GDM1 (cell line): ENCODE results near the gene REXO4.
A peak's percentile ranks its signal among the peaks of the same experiment; 100 is the strongest.
"Not testable (repeated sequence)": the region's sequence is repeated elsewhere in the genome, so short reads cannot be mapped to it uniquely, and the experiment has no call there.

Experiments
- DNase-seq: peaks from one replicate; lab custom pipeline; 2025; lab: John Stamatoyannopoulos, UW

REXO4 gene

GRCh38 chr9:133386338-133386737 lies 31.5 kb downstream of the REXO4 start:
- no peak for DNase-seq

GRCh38 chr9:133385452-133385851 lies 32.4 kb downstream of the REXO4 start:
- DNase-seq = no peak

DNA sequence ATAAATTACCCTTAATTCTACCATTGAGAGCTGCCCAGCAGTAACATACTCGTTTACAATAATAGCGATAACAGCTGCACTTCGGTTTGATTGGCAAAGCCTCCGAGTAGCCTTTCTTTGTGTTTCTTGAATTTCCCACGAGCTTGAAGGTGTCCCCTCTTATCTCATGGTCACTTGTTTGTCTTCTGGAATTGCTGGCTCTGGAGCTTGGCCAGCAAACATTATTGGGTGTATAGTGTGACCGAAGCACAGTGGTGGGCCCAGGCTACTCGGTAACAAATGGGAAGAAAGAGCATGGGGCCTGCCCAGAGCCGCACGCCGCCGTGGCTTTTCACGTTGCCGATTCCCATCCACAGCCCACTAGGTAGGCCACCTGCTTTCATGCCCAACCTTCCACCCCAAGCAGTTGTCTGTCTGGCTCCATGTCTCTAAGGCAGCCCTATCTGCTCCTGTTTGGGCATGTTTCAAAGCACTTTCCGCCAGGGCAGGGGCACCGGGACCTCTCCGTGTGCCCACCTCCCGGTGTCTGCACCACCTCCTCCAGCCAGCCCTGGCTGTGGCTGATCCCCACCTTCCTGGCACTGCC lies 33.0 kb downstream of the REXO4 start:
- no peak for DNase-seq

DNA sequence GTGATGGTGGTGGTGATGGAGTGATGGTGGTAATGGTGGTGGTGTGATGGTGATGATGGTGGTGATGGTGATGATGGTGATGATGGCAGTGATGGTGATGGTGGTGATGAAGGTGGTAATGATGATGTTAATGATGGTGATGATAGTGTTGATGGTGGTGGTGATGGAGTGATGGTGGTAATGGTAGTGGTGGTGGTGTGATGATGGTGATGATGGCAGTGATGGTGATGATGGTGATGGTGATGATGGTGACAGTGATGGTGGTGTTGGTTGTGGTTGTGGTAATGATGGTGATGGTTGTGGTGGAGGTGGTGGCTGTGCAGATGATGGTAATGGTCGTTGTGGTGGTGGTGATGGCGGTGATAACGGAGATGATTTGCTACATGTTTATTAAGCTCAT lies 34.4 kb downstream of the REXO4 start:
- no peak for DNase-seq

GRCh38 chr9:133382507-133383141 lies 35.2 kb downstream of the REXO4 start:
- no peak for DNase-seq

DNA sequence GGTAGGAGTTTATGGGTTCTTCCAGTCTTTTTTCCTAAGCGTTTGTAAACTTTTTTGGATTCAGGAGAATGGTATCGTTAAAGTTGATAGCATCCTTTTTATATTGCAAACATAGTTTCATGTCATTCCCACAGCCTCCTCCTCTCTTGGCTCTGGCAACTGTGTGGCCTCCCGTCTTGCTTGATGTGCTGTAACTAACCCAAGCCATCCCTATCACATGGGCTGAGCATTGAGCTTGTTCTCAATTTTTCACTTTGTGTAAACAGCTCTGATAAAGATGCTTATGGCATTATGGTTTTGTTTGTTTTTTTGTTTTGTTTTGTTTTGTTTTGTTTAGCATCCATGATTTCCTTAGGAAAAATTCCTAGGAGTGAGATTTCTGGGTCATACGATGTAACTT lies 37.1 kb downstream of the REXO4 start:
- no peak for DNase-seq

- no peak for DNase-seq
These were observed 38.4 kb downstream of the REXO4 start for GRCh38 chr9:133379153-133380086.

GRCh38 chr9:133378408-133378962 lies 39.3 kb downstream of the REXO4 start:
- DNase-seq = no peak

DNA sequence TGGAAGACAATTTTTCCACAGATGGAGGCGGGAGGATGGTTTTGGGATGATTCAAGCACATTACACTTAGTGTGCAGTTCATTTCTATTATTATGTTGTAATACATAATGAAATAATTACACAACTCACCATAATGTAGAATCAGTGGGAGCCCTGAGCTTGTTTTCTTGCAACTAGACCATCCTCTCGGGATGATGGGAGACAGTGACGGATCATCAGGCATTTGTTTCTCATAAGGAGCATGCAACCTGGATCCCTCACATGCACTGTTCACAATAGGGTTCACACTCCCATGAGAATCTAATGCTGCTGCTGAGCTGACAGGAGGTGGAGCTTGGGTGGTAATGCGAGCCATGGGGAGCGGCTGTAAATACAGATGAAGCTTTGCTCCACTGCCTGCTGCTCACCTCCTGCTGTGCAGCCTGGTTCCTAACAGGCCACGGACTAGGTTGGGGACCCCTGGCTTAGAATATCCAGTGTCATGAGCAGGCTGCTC lies 40.0 kb downstream of the REXO4 start:
- no peak for DNase-seq

DNA sequence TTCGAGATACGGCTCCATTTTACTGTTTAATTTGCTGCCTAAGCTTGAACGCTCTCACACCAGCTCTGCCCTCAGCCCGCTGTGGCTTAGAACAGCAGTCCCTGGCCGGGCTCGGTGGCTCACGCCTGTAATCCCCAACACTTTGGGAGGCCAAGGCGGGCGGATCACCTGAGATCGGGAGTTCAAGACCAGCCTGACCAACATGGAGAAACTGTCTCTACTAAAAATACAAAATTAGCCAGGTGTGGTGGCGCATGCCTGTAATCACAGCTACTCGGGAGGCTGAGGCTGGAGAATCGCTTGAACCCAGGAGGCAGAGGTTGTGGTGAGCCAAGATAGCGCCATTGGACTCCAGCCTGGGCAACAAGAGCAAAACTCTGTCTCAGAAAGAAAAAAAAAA lies 40.5 kb downstream of the REXO4 start:
- DNase-seq = not testable (repeated sequence)

DNA sequence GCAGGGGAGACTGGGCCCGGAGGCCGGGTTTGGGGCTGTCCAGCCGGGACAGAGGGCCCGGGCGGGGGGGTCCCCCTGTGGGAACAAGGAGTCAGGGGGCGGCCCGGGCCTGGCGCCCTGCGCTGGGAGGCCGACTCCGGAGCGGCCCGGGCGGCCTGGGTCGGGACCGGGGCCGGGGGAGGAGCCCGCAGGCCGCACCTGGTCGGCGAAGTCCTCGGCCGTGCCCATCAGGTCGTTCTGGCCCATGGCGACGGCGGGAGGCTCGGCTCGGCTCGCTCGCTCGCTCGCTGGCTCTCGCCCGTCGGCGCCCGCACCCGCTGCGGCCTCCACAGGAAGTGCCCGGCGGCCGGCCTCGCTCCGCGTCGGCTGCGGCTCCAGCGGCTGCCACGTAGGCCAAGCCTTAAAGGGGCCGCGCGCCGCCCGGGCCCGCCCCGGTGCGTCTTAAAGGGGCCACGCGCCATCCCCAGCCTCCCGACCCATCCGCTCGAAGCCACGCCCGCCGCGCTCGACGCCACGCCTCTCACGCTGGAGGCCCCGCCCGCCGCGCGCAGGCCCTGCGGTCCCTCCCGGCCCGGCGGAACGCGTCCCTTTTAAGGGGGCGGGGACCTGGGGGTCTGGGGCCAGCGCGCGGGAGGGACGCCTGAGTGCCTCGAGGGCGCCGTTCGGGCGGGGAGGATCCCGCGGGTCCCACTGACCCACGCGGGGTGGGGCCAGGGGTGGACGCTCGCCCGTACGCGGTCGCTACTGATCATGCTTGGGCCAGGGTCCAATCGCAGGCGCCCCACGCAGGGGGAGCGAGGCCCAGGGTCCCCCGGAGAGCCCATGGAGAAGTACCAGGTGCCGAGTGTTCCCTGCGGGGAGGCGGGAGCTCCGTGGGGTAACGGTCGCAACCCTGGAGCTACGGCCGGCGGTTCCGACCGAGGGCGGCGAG lies 41.8 kb downstream of the REXO4 start, which contains the start of the genes STKLD1 and SURF4:
Gene STKLD1, plus strand, starts transcription at position 643 of the 931 bp plus-strand sequence. Its CDS starts 108 bp downstream, at position 751.
Gene SURF4, minus strand, starts transcription at position 337 of the 931 bp plus-strand sequence. Its CDS starts 91 bp downstream, at position 246.
- peak; percentile 96 for DNase-seq

- DNase-seq = no peak
These were observed 42.6 kb downstream of the REXO4 start for GRCh38 chr9:133375116-133375723.

DNA sequence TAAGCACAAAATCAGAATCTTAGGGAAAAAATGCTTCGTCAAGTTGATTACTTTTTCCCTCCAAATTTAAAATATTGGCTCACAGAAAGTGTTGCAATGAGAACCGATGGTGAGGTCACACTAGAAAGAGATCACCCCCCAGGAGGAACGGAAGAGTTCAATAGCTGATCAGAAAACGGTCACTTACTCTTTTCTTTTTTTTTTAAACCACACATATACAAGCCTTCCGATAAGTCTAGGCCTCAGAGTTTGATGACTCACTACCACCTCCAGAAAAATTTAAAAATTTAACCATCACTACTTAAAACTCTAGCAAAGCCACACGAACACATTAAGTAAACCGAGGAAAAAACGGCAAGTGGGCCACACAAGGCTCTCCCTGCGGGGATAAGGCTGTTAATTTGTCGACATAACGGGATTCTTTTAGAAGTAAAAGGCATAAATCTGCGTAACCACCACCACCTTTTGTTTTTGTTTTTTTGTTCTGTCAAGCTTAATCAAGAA lies 43.1 kb downstream of the REXO4 start:
- DNase-seq = no peak

GRCh38 chr9:133372144-133372543 lies 45.7 kb downstream of the REXO4 start:
- no peak for DNase-seq

- DNase-seq = no peak
These were observed 46.5 kb downstream of the REXO4 start for GRCh38 chr9:133371261-133371711.

- DNase-seq = no peak
These were observed 47.1 kb downstream of the REXO4 start for GRCh38 chr9:133370685-133371084.

- DNase-seq = no peak
These were observed 47.9 kb downstream of the REXO4 start for GRCh38 chr9:133369933-133370332.

DNA sequence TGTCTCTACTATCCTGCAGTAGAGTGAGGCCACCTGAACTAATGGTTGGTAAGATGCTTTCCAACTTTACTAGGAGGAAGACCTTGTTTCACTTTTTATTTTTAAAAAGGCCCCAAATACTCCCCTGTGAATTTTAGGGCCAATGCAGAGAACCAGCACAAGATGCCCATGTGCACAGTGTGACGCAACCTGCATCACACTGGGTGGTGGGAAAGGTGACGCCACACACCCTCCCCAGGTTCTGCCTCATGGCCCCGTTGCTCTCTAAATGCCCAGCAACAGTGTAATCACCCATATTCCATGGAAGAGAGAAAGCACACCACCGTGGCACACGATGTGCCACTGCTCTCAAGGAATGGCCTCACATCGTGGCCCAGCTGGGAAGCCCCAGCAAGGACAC lies 48.4 kb downstream of the REXO4 start:
- DNase-seq = no peak

- no peak for DNase-seq
These were observed 49.4 kb downstream of the REXO4 start for GRCh38 chr9:133368249-133368881.

DNA sequence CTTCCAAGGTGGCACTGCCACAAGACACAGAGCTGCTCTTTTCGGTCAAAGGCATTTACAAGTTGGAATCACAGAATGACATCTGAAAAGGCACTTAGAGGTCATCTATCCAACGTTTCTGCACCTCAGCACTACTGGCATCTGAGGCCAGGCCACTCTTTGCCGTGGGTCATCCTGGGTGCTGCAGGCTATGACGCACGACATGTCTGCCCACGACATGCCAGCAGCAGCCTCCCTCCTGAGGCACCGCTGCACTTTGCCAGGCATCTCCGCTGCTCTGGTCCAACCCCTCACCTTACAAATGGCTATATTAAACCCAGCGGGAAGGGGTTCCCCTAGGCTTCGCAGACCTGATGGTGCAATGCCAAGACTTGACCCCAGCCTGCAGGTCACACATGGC lies 50.0 kb downstream of the REXO4 start:
- no peak for DNase-seq
